ENCODE data around the gene FYB2.

DNA sequence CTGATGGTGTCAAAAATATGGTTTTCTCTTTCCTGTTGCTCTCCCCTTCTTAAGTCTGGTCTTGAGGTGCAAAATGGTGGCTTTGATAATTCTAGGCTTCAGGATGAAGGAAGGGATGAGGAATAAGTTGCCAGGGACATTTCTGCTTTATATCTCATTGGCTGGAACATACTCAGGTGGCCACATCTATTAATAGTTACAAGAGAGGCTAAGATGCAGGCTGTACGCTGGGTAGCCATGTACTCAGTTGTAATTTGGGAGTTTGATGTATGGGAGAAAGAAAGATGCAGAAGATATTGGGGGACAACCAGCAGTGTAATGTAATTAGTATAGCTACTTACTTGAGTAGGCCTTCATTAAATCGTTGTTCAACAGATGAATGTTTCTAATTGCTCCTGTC lies 148.9 kb downstream of the FYB2 start:
- TF ChIP-seq, protein P1, sequence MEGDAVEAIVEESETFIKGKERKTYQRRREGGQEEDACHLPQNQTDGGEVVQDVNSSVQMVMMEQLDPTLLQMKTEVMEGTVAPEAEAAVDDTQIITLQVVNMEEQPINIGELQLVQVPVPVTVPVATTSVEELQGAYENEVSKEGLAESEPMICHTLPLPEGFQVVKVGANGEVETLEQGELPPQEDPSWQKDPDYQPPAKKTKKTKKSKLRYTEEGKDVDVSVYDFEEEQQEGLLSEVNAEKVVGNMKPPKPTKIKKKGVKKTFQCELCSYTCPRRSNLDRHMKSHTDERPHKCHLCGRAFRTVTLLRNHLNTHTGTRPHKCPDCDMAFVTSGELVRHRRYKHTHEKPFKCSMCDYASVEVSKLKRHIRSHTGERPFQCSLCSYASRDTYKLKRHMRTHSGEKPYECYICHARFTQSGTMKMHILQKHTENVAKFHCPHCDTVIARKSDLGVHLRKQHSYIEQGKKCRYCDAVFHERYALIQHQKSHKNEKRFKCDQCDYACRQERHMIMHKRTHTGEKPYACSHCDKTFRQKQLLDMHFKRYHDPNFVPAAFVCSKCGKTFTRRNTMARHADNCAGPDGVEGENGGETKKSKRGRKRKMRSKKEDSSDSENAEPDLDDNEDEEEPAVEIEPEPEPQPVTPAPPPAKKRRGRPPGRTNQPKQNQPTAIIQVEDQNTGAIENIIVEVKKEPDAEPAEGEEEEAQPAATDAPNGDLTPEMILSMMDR (optimal IDR thresholded peaks at IDR 0.05 in 1 of 3, IDR thresholded peaks at IDR 0.05 in 1 of 3, conservative IDR thresholded peaks at IDR 0.05 in 1 of 3; ENCODE audit: extremely low read depth in 1 of 3, insufficient read depth in 2 of 3, low read length in 3 of 3), result no peak
- no peak for TF ChIP-seq EZH2 (IDR thresholded peaks at IDR 0.05; ENCODE audit: low read length)
